ENCODE measurements around the gene IL1RAPL1.

DNA sequence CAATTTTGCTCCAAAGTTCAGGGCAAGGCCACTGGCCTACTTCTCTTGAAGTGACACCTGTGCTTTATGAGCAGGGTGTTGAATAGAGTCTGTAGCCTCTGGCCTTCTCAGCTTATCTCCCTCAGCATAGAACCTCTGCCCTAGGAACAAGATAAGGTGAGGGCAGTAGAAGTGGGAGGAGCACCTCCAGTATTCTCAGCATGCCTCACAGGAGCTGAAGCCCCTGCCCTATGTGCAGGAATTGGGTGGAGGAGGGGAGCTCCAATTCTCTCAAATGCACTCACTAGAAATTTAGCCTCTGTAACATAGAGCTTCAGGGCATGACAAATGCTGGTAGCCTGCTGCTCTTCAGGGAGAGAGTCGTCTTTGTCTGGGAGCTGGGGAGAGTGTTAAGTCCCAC is 479.3 kb downstream of the IL1RAPL1 start:
- TF ChIP-seq POLR2A (IDR thresholded peaks at IDR 0.05; ENCODE audit: extremely low read depth, insufficient read length) = no peak
- TF ChIP-seq, protein P1, sequence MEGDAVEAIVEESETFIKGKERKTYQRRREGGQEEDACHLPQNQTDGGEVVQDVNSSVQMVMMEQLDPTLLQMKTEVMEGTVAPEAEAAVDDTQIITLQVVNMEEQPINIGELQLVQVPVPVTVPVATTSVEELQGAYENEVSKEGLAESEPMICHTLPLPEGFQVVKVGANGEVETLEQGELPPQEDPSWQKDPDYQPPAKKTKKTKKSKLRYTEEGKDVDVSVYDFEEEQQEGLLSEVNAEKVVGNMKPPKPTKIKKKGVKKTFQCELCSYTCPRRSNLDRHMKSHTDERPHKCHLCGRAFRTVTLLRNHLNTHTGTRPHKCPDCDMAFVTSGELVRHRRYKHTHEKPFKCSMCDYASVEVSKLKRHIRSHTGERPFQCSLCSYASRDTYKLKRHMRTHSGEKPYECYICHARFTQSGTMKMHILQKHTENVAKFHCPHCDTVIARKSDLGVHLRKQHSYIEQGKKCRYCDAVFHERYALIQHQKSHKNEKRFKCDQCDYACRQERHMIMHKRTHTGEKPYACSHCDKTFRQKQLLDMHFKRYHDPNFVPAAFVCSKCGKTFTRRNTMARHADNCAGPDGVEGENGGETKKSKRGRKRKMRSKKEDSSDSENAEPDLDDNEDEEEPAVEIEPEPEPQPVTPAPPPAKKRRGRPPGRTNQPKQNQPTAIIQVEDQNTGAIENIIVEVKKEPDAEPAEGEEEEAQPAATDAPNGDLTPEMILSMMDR (IDR thresholded peaks at IDR 0.05; ENCODE audit: low read depth, low read length) = no peak
- TF ChIP-seq, protein P2, sequence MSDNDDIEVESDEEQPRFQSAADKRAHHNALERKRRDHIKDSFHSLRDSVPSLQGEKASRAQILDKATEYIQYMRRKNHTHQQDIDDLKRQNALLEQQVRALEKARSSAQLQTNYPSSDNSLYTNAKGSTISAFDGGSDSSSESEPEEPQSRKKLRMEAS (IDR thresholded peaks at IDR 0.05; ENCODE audit: low read depth, low read length) = no peak
- TF ChIP-seq MYC (IDR thresholded peaks at IDR 0.05; ENCODE audit: low read depth, low read length) = no peak

Measured in NB4 (cell line).